Stimulated activated CD4-positive, alpha-beta T cell treated with anti-CD3 and anti-CD28 coated beads, TNF-alpha, amount 100 ng/mL, for 24 hours (primary cell): ENCODE measurements around the gene APBB2.
"Not testable (repeated sequence)": the region's sequence is repeated elsewhere in the genome, so short reads cannot be mapped to it uniquely, and the experiment has no call there.

Source experiments
- DNase-seq, 3 experiments: peaks; one replicate each; pipeline ENCODE4 v3.0.0-alpha.2; 2020; ENCODE audit warnings: low read depth in 3 of 3

APBB2 gene

DNA sequence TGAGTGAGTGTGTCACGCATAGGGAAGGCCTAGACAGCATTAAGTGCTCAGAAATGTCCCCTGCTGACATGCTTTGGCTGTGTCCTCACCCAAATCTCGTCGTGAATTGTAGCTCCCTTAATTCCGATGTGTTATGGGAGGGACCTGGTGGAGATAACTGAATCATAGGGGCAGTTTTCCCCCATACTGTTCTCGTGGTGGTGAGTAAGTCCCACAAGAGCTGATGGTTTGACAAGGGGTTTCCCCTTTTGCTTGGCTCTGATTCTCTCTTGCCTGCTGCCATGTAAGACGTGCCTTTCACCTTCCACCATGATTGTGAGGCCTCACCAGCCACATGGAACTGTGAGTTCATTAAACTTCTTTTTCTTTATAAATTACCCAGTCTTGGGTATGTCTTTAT is 386.6 kb downstream of the APBB2 start:
- no peak for DNase-seq

DNA sequence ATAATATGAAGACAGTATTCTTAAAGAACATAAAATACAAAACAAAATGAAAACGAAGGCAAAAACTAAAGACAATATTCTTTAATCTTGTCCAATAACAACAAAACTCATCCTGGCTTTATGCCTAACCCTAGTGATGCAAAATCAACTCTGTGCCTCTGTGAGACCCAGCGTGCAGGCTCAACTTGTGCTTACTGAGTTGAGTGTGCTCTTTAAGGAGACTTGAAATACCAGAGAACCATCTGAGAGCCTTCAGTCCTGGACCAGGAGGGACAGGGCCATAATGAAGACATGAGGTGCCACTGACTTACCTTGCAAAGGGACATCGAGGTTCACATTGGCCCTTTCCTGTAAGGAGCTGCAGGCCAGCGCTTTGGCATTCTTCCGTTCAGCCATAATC is 387.5 kb downstream of the APBB2 start:
- no peak for DNase-seq

DNA sequence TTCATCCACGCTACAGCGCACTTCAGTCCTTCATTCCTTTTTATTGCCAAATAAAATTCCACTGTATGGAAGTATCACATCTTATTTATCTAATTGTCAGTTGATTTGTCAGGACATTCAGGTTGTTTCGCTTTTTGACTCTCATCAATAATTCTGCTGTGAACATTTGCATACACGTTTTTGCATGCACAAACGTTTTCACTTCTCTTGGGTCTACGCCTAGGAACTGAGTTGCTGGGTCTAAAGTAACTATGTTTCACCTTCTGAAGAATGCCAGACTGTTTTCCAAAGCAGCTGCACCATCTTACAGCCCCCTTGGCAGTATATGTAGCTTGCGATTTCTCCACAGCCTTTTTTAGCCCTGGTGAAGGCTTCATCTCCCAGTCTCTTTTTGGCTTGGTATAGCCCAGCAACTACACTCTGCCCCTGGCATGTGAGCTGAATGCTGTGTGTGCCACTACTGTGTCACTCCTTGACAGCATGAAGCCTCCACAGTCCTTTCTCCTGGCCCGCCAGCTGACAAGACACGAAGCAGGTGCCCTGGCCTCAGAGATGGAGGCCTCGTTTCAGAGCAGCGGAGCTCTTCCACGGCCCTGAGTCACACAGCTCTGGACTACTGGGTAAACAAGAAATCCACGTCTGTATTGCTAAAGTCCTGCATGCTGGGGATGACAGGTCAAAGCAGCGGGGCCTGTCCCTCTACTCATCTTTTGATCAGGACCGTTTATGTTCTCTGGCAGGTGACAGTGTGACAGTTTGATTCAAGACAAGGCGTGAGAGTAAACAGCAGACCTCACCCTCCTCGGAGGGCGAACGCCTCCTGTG is 389.1 kb downstream of the APBB2 start:
- DNase-seq, result no peak

DNA sequence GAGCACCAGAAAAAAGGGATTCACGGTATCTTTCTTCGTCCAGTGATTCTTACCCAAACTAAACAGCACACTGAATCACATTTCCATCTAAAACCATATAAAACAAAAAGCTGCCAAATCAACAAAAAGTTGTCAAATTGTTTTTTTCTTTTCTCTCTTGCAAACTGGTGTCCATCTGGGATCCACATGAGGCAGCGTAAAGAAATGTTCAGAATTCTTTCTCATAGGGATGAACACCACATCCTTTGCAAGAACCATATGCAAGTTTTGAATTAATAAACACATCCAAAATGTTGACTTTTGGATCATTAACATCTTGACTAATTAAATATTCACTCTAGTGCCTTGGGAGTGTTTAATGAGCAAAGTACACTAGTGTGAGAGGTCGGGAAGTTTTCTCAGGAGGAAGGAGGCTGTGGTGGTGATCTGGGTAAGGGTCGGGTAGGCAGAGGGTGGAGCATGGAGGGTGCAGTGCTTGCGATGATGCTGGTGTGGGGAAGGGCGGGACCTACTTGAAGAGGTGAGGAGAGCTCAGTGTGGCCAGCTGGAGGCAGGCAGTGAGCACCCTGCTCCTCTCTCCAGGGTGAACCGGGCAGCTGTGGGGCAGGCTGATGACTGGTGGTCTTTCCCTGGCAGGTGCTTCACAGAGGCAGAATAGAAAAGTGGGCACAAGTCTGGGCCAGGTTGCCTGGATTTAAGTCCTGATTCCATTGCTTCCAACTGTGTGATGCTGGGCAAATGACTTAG is 391.7 kb downstream of the APBB2 start:
- no peak for DNase-seq

DNA sequence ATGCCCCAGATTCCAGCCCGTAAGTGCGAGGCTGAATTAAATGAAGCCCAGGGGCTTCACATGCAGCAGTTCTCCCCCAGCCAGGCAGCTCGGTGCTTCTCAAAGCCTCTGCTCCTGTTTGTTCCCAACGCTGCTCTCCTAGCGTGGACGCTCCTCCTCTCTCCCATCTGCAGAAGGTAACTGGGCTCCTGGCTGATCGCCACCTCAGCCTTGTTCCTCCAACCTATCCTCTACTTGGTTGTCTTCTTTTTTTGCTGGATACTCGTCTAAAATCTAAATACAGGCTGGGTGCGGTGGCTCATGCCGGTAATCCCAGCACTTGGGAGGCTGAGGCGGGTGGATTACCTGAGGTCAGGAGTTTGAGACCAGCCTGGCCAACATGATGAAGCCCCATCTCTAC is 394.2 kb downstream of the APBB2 start:
- DNase-seq, result no peak

DNA sequence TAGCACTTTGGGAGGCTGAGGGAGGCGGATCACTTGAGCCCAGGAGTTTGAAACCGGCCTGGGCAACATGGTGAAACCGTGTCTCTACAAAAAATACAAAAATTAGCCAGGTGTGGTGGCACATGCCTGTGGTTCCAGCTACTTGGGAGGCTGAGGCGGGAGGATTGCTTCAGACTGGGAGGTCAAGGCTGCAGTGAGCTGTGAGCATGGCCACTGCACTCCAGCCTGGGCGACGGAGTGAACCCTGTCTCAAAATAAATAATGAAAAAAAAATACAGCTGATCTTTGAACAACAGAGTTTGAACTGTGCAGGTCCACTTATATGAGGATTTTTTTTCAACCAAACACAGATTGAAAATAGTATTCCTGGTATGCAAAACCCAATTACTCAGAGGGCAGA is 397.2 kb downstream of the APBB2 start:
- not testable (repeated sequence) for DNase-seq

DNA sequence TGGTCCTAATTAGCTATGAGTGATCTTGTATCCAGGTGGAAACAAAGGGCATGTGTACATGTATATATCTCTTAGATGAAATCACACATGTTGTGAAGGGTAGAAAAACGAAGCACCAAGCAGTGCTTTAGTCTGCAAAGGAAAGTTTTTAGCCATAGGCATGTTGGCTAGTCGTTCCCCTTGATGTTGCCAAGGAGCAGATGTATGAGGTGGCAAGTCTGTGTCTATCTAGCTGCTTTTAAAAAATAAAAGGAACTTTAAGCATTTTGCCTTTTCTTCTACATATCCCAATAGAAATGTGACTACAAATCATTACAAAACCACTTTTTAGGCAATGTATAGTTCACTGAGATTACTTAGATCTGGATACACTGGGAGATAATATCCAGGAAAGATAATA is 401.5 kb downstream of the APBB2 start:
- no peak for DNase-seq

DNA sequence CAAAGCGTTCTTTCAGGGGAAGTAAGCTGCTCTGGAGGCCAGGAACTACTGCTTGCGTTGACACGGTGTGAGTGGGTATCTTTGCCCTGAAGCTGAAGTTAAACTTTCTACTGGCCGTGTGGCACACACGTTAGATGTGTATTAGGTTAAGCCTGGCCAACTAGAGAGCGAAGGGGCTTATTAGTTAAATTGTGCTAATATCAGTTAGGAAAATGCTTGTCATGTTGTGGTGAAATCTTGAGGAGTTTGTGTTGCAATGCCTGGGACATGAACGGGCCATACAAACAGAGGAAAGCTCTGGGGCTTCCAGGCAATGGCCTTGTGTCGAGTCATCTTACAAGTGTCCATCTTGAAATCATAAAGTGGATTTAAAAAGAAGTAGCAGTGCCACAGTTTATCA is 402.0 kb downstream of the APBB2 start:
- DNase-seq, result no peak

DNA sequence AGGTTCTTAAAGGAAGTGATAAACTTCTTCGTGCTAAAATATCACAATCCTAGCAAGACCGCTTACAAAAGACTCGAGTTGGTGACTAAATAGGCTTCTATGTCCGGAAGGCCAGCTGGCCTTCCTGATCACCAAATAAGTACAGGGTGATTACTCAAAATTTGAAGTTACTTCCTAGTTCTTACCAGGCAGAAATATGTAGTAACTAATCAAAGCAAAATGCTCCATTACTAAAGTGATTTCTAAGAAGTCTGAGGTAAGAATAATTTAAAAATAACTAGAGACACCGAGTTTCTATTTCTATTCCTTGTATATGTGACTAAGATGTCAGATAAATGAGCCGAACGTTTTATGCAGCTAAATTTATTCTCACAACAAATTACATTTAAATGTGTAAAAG is 402.4 kb downstream of the APBB2 start:
- DNase-seq, result no peak

DNA sequence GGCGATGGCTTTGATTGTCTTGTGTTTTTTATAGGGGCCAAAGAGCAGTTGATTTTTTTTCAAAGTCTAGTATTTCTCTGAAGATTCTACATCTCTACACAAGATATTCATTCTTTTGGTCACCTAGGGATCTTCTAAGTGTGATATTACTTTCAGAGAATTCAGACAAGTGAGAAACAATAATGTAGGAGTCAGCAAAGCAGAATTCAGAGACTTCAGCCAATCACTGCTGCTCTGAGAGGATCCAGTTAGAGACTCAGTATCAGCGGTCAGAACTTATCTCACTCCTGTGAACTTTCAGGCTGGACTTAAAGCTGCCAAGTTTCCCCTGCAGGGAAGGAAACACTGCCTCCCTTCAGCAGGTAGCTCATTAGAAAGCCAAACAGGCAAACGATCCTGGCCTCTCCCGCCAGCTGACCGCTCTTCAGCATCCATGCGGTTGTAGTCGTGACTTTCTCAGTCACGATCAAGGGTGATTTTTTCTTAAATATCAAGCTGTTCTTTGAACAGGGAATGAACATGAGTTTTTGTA is 405.4 kb downstream of the APBB2 start:
- DNase-seq, result no peak

DNA sequence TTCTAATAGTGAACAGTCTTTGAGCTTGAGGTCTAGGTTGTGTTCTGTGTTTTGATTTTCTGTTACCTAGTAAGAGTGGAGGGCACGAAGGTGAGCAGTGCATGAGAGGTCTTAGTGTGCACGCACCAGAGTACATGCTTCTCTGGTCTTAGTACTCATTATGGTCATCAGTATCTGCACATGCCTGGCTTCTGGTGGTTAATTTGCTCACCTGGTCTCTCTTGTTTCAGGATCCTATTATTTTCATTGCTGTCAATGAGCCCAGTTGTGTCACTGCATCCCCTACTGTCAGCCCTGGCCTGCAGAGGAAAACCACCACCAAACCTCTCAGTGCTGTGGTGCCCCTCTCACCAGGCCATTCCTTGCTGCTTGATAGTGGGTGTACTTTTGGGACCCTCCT is 409.7 kb downstream of the APBB2 start:
- no peak for DNase-seq

DNA sequence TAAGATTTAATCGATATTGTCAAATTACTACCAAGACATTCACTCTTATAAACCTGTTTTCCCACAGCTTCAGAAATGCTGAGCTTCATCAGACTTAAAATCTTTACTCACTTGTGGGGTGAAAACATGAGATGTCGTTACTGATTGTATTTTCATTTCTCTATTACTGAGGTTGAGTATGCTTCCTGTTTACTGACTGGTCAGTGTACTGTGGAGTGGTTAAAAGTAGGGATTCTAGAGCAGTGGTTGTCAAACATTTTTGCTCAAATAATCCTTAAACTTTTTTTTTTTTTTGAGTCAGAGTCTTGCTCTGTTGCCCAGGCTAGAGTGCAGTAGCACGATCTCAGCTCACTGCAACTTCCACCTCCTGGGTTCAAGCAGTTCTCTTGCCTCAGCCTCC is 414.3 kb downstream of the APBB2 start:
- no peak for DNase-seq

DNA sequence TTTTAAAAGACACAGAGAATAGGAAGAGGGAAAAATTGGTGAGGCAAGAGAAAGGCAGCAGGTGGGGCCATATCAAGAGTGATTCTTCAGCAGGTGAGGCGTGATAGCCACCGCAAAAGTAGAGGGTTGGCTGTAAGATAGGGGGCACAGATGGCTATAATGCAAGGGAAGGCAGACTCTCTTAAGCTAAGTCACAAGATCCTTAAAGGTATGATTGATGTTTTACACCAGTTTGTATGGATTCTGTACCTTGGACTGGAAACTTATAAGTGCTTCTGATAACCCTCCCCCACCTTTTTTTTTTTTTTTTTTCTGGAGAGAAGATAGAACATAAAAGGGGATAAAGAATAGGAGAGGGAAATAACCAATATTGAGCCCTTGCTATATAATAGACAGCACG is 424.6 kb downstream of the APBB2 start:
- DNase-seq, result no peak

DNA sequence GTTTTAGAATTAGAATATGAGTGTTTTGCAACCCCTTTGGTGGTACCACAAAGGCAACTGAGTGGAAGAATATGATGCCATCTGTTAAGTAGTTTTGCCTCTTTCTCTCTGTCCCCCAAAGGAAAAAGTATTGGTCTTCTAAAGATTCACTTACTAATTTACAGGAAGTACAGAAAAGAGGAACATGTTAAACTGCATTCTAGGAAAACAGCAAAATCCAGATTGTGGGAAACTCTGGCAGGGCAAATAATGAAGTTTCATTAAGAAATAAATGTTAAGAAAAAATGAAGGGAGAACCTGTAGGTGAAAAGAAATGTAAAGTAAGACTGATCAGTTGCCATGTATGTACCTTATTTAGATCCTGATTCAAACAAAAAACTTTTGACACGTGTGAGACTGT is 425.3 kb downstream of the APBB2 start:
- DNase-seq, result no peak

DNA sequence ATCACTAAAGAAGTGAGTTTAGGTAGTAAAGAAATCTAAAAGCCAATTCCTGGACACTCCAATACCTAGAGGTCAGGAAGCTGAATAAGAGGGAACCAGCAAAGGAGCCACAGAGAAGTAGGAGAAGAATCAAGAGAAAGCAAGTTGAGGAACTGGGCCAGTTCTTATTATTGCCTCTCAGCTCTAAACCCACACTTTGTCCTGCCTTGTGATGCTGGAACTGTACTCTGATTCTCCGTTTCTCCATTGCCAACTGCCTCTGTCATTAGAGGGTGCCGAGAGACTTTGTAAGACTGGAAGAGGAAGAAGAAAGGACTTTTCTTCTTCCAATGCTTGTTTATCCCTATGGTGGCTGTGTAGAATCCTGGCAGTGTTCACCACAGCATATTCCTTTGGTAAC is 426.0 kb downstream of the APBB2 start:
- no peak for DNase-seq

DNA sequence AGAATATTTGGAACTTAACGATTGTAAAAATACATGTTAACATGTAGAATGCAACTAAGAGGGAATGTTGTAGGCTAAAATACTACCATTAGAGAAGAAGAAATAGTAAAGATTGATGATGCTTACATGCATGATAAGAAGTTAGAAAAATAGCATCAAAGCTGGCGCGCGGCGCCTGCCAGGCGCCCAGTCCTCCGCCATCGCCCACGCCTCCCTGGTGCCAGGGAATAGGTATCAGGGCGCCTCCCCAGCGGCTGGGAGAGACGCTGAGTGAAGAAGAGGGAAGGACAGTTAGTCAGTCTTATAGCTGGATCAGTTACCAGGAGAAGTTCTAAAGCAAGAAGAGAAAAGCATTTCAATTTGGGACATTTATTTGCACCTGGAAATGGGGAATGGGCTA is 428.6 kb downstream of the APBB2 start:
- DNase-seq, result no peak

DNA sequence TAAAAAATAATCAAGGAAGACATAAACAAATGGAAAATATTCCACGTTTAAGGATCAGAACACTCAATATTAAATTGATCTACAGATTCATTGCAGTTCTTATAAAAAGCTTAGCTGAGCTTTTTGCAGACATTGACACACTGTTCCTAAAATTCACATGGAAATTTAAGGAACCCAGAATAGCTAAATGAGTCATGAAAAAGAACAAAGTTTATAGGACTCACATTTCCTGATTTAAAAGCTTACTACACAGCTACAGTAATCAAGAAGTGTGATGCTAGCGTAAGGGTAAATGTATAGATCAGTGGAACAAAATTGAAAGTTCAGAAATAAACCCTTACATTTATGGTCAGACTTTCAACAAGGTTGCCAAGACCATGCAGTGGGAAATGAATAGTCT is 431.5 kb downstream of the APBB2 start:
- DNase-seq, result no peak

DNA sequence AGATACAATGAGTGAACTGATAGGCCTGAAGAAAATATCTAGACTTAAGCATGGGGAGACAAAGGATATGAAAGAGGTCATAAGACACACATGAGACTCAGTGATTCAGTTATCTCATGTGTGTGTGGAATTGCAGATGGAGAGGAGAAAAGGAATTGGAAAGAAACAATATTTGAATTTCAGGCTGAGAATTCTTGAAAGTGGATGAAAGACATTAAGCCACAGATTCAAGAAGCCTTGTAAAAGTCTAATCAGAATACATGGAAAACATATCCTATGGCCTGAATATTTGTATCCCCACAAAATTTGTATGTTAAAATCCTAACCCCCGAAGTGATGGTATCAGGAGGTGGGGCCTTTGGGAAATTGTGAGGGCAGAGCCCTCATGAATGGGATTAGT is 436.3 kb downstream of the APBB2 start:
- no peak for DNase-seq

DNA sequence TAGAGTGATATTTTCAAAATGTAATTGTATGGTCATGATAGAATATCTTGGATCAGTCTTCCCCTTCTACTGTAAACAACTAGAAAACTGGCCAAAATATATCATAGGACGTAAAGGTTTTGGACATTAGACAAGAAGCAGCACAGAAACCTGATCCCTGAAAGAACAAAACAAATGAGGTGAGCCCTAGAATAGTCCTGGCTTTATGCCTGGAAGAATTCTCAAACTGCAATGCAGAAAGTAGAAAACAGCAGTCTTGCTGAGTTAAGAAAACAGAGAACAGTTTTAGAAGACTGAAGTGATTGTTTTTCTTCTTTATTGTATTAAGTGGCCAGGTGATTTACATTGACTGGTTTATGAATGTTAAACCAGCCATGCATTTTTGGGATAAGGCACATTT is 445.1 kb downstream of the APBB2 start:
- DNase-seq, result no peak

DNA sequence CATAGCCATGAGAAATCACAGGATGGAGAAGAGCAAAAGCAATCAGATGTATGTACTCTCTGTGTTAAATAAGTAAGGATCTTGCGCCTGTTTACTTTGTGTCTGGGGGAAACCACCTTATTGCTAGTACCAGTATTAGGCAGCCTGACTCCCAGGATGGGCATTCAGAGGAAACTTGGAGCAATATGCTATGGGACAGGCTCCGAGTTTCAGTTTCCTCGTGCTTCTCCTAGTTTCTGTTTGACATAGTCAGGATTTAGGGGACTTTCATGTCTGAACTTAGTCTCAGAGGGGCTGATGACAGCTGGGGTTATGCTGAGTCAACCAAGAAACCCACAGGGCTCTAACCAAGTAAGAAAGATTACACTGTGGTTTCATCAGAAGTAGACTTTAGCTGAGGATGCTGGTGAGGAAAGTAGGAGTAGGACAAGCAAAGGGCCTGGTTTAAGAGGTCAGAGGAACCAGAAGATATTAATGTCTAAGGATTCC is 451.1 kb downstream of the APBB2 start:
- peak in 1 of 3 experiments; percentile 21 for DNase-seq
